ENCODE measurements around the gene AKR1B15. TPM values are rescaled to one million over a fixed set of nuclear protein-coding genes. Genes with fewer than 3 reads are reported as not detected.

The AKR1B15 gene
- total and polyA plus RNA-seq, 12 donors: 0.03 to 0.55 (median 0.24) TPM; not detected in 6

GRCh38 chr7:134527979-134528371 is 20.9 kb upstream of the AKR1B15 start:
- TF ChIP-seq POLR2A (IDR thresholded peaks at IDR 0.05): no peak
- TF ChIP-seq CTCF (IDR thresholded peaks at IDR 0.05): no peak
- Histone ChIP-seq H3K36me3 (replicated peaks in 1 of 2) (no peaks in the 10 kb centered on the region), H3K9me3 (replicated peaks in 1 of 3) (no peaks in the 10 kb centered on the region), H3K27me3 (no peaks in the 10 kb centered on the region), H3K4me1 (replicated peaks in 1 of 2) (peaks cover 0 to 9% of the 10 kb centered on the region in 2 donors), H3K27ac (peak overlapping the region in 1 of 5 donors; percentile 54), H3K4me3 (peak overlapping the region in 1 of 4 donors; percentile 6)
- intact Hi-C loops (cut with DNase I): no loop called here
- DNase-seq: peak in 5 of 7 donors; percentile 37 to 68 (median 54)
- 13 to 33% (median 28%) methylated on average over 3 to 4 of the region's 4 CpGs for WGBS, 4 donors

GRCh38 chr7:134528749-134529148 is 20.2 kb upstream of the AKR1B15 start:
- Histone ChIP-seq H3K27ac (no peak overlapping the region), H3K9me3 (replicated peaks in 1 of 3) (no peaks in the 10 kb centered on the region), H3K27me3 (no peaks in the 10 kb centered on the region), H3K36me3 (replicated peaks in 1 of 2) (no peaks in the 10 kb centered on the region), H3K4me1 (replicated peaks in 1 of 2) (peaks cover 0 to 9% of the 10 kb centered on the region in 2 donors), H3K4me3 (no peak overlapping the region)
- intact Hi-C loops (cut with DNase I): no loop called here
- DNase-seq: no peak
- 82 to 91% (median 86%) methylated on average over 5 of the region's 5 CpGs for WGBS, 4 donors
- TF ChIP-seq POLR2A (IDR thresholded peaks at IDR 0.05) (no peak), CTCF (IDR thresholded peaks at IDR 0.05) (no peak)

GRCh38 chr7:134530460-134530859 is 18.4 kb upstream of the AKR1B15 start:
- Histone ChIP-seq H3K36me3 (replicated peaks in 1 of 2) (no peaks in the 10 kb centered on the region), H3K4me1 (replicated peaks in 1 of 2) (peaks cover 0 to 9% of the 10 kb centered on the region in 2 donors), H3K27ac (no peak overlapping the region), H3K9me3 (replicated peaks in 1 of 3) (no peaks in the 10 kb centered on the region), H3K4me3 (no peak overlapping the region), H3K27me3 (no peaks in the 10 kb centered on the region)
- no peak for DNase-seq
- intact Hi-C loops (cut with DNase I): no loop called here
- TF ChIP-seq POLR2A (IDR thresholded peaks at IDR 0.05) (no peak), CTCF (IDR thresholded peaks at IDR 0.05) (no peak)
- WGBS, 4 donors: 89 to 94% (median 91%) methylated on average over 5 of the region's 5 CpGs

GRCh38 chr7:134532180-134532953 is 16.5 kb upstream of the AKR1B15 start:
- no peaks in the 10 kb centered on the region for H3K27me3 ChIP-seq
- DNase-seq: no peak
- no peak overlapping the region for H3K4me3 ChIP-seq
- no peaks in the 10 kb centered on the region for H3K9me3 ChIP-seq (replicated peaks in 1 of 3)
- intact Hi-C loops (cut with DNase I): no loop called here
- H3K36me3 ChIP-seq (replicated peaks in 1 of 2): no peaks in the 10 kb centered on the region
- no peak overlapping the region for H3K27ac ChIP-seq
- TF ChIP-seq CTCF (IDR thresholded peaks at IDR 0.05): no peak
- TF ChIP-seq POLR2A (IDR thresholded peaks at IDR 0.05): no peak
- 75 to 90% (median 79%) methylated on average over 3 of the region's 3 CpGs for WGBS, 4 donors
- peaks cover 0 to 9% of the 10 kb centered on the region in 2 donors for H3K4me1 ChIP-seq (replicated peaks in 1 of 2)

Measured in adrenal gland (tissue), 12 donors.